DMS153 treated with DMSO at 0.1 percent for 48 hours (cell line): Measurements from ENCODE around the gene CEBPA.

ENCODE experiments used
- DNase-seq: peaks from one replicate; lab custom pipeline; 2025; ENCODE audit not compliant: unreplicated experiment; lab: John Stamatoyannopoulos, UW

The CEBPA gene

GRCh38 chr19:33273881-33274662 is 28.3 kb downstream of the CEBPA start:
- DNase-seq, result no peak

GRCh38 chr19:33273065-33273736 is 29.1 kb downstream of the CEBPA start:
- no peak for DNase-seq

- DNase-seq, result no peak
These were observed 30.9 kb downstream of the CEBPA start for GRCh38 chr19:33271246-33272021.

- no peak for DNase-seq
These were observed 31.6 kb downstream of the CEBPA start for GRCh38 chr19:33270769-33271168.

- DNase-seq, result no peak
These were observed 33.3 kb downstream of the CEBPA start for GRCh38 chr19:33269016-33269415.

GRCh38 chr19:33268162-33268991 is 34.0 kb downstream of the CEBPA start:
- DNase-seq, result no peak

GRCh38 chr19:33267706-33268105 is 34.6 kb downstream of the CEBPA start:
- no peak for DNase-seq

GRCh38 chr19:33266974-33267484 is 35.3 kb downstream of the CEBPA start:
- no peak for DNase-seq

GRCh38 chr19:33264881-33265445 is 37.4 kb downstream of the CEBPA start:
- no peak for DNase-seq

- DNase-seq, result no peak
These were observed 38.9 kb downstream of the CEBPA start for GRCh38 chr19:33263325-33264023.

GRCh38 chr19:33261511-33262189 is 40.7 kb downstream of the CEBPA start:
- no peak for DNase-seq

- no peak for DNase-seq
These were observed 41.5 kb downstream of the CEBPA start for GRCh38 chr19:33260628-33261418.

GRCh38 chr19:33259539-33259938 is 42.8 kb downstream of the CEBPA start:
- DNase-seq, result no peak

- DNase-seq, result no peak
These were observed 44.5 kb downstream of the CEBPA start for GRCh38 chr19:33257828-33258227.

GRCh38 chr19:33256261-33256660 is 46.1 kb downstream of the CEBPA start:
- DNase-seq, result no peak

- no peak for DNase-seq
These were observed 46.6 kb downstream of the CEBPA start for GRCh38 chr19:33255781-33256180.

GRCh38 chr19:33254245-33254824 is 48.0 kb downstream of the CEBPA start:
- no peak for DNase-seq

GRCh38 chr19:33252971-33253370 is 49.4 kb downstream of the CEBPA start:
- DNase-seq, result no peak
